Measurements from ENCODE around the gene LMX1B.
"Not testable (repeated sequence)": the region's sequence is repeated elsewhere in the genome, so short reads cannot be mapped to it uniquely, and the experiment has no call there.

Gene LMX1B

DNA sequence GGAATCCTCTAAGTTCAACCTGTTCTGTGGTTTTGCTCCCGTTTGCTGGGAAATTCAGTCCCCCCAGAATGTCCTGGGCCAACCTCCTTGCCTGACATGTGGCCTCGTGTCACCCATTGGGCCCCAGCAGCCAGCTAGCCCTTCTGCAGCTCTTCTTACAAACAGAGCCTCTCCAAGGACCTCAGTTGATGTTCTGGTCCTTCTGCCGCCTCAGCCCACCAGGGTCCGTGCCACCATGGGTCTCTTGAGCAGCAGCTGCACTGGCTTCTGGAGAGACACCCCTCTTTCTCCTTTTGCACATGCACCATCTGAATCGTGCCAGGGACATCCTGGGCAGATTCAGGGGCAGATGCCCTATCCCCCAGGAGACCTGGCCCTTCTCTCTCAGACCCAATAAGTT, 85.0 kb downstream of the LMX1B start:
- no peak for DNase-seq

DNA sequence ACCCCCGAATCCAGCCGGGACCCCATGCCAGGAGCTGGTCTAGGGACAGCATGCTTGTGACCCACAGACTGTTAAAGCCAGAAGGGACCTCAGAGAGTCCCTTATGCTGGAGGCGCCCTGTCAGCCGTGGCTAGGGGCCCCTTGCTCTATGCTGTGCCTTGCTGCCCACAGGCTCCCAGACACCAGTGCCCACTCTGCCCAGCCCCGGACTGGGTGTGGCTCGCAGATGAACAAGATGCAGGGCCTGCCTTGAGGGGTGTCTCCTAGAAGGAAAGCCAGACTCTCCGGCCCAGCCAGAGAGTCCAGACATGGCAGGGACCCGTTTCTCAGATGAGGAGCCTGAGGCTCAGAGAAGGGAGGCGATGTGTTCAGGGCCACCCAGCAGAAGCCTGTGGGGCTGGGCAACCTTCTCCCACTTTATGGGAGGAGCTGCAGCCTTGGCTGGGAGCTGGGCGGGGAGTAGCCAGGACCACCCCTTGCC, 85.7 kb downstream of the LMX1B start:
- no peak for DNase-seq

DNA sequence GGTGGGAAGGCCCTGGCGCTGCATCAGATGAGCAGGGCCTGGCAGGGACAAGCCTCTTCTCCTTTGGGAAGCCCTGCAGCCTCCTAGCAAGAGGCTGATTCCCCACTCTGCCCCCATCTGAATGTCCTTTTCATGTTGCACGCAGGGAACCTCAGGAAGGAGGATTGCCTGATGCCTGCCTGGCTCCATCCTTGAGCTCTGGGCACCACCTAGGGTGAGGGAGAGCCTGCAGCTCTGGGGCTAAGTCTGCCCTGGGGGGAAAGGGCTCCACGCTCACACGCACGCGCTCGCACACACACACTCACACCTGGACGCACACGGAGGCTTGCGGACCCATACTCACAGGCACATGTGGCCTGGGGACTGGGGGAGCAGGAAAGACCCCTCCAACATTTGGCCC, 86.6 kb downstream of the LMX1B start:
- DNase-seq = no peak

DNA sequence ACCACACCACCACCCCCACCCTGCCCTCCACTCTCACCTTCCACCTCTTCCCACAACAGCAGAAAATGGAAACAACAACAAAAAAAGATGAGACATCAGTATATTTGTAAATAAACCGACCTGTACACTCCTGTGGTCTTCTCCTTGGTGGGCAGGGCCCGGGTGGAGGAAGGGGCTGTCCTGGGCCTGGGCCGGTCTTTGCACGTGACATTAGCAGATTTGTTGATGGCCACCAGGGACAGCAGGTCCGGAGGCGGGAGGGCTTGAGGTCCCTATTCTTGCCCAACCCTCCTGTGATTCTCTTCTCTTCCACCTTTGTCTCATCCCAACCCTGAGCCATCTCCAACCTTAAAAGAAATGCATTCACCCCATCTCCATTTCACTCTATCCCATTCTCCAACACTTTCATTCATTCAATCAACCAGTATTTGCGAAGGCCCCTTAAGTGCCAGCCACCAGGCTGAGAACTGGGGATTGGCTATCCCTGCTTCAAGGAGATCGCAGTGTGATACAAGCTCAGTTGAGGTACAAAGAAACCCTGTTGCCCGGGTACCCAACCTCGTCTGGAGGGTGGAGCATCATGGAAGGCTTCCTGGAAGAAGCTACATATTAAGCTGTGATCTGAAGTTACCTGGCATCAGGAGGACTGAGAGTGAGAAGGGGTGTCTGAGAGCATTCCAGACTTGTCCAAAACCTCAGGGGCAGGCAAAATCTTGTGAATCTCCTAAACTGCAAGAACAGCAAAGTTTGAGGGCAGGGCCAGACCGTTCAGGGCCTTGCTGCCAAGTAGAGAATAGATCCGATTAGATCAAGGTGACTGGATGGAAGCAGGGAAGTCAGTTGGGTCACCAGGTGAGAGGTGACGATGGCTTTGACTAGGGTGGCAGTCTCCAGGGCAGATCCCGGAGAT, 87.4 kb downstream of the LMX1B start:
- no peak for DNase-seq

DNA sequence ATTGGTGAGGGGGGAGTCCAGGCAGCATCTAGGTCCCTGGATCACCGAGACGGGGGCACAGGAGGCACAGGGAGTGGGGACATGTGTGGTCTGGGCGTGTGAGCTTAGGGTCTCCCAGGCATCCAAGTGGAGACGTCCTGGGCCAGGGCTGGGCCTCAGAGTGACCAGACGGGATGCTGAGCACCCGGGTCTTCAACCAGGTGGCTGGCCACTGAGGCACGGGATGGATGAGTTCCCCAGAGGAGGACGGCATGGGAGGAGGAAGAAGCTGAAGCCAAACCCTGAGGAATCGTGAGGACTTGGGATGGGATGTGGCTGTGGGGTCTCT, 88.0 kb downstream of the LMX1B start:
- DNase-seq = no peak

DNA sequence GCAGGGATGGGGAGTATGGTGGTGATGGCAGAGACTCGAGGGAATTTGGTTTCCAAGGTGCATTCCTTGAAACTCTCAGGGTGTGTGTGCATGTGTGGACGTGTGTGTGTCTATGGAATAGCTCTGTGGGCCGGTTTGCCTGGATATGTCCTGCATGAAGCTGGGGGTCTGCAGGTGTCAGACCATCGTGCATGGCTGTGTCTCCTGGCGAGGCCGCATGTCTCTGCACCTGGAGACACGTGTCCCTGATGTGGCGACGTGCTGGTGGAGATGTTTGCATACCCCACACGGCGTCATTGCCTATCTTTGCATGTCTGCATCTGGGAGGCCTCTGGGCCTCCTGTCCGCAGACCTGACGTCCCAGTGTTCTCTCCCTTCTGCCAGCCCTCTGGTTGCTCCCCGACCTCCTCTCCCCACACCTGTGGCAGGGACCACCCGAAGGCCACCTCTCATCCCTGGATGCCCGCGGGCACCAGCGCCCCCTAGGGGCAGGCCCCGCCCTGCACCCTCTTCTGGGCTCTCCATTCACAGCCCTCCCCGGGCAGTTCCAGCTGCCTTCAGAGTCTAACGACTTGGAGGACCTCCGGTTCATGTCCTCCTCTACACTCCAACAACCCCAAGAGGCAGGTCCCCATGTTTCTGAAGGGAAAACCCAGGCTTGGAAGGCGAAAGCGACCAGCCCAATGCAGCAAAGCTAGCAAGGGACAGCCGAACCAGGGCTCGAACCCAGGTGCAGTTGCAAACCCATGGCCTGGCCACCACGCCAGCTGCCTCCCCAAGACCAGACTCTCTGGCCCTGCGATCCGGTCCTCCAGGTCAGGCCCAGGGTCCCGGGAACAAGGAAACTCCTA, 88.6 kb downstream of the LMX1B start:
- DNase-seq = no peak

DNA sequence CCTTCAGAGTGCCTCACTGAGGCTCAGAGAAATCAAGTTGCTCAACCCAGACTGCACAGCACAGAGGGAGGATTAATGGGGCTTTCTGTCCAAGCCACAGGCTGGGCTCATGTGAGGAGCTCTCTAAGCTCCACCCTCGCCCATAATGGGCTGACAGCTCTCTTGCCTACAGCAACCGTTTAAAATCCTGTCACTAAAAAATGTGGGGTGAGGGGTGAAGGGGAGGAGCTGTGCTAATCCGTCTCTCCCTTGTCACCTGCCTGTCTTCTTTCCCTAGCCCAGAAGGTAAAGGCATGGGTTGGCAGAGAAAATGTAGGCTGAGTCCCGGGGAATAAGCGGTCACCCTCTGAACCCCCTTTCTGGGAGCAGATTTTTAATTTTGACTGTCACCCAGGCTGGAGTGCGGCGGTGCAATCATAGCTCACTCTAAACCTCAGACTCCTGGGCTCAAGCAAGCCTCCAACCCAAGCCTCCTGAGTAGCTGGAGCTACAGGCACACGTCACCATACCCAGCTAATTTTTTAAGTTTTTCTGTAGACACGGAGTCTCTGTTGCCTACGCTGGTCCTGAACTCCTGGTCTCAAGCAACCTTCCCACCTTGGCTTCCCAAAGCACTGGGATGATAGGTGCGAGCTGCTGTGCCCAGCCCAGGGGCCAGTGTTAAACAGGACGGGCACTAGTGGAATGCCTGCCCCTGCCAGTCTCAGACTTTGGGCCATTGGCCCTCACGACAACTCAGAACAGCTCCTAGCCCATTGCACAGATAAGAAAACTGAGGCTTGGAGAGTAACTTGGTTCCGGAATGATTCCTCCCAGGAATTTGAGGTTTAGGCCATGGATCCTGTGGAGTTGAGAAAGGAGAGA, 89.5 kb downstream of the LMX1B start:
- DNase-seq = no peak

DNA sequence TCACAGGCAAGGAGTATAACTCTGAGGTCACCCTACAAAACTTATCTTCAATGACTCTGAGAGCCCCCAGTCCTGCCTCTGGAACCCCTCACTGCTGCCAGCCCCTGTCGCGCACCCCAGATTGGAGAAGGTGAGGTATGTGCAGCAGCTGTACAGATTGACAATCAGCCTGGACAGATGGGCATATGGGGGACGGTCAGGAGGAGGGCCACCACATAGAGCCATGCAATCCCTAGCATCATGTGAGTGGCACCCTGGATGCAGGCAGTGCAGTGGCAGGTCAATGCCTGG, 90.1 kb downstream of the LMX1B start:
- no peak for DNase-seq

DNA sequence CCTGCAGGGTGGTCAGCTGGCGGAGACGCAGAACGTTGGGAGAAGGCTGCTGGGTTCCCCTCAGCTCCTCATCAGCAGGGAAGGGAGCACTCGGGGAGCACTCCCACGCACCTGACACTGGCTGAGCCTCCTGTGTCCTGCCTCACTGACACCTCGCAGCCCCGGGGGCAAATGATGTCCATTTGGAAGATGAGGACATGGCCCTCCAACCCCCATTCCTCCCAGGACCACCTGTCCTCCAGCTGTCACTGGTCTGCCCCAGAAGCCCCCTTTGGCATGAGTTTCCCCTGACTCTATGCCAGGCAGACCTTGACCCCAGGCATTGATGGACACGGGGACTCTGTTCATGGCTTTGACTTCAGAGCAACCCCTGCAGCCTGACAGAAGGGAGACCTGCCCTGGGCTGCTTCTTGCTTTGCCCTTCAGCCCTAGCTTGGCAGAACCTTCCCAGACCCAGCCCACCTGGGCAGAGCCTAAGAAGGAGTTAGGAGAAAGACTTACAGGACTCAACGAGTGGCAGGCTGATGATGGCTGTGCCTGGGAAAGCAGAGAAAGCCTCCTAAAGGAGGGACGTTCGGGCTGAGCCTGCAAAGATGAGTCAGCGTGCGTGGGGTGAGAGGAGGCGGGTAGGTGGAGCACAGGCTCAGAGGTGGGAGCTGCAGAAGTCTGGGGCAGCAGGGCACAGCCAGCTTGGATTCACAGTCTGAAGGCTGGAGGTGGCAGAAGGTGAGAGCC, 90.6 kb downstream of the LMX1B start:
- DNase-seq = peak in 1 of 2 experiments; percentile 15

DNA sequence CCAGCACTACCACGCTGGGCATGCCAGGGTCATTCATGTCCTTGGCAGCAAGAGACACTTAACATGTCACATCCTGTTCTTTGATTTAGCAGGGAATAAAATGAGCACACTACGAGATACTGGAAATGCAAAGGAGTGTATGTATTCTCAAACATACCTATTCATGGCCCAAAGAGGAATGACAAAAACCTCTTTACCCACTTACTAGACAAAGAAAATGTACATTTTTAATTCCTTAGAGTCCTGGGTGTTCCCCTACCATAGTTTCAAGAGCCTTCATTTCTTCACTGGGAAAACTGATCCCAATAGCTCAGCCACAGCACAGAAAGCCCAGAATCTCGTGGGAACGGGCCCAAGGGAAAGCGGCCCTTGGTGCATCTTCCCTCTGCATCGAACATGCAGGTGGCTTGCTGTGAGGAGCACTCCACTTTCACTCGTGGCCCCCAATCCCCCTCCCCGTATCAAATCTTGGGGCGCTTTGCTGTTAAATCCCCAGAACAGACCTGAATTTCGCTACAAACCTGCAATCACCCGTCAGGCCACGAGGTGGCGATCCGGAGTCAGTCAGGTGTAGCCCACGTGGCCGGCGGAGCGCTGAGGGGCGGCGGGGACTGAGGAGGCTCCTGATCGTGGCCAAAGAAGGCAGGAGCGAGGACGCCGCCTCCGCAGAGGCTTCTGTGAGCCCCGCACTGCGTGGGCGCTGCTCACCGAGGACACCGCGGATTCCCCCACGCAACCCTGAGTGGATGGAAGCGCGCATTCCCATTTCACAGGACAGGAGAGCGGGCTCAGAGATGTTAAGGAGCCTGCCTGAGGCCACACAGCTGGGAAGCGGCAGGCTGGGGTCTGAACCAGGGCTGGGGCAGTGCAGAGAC, 91.4 kb downstream of the LMX1B start:
- peak; percentile 32 to 74 for DNase-seq

DNA sequence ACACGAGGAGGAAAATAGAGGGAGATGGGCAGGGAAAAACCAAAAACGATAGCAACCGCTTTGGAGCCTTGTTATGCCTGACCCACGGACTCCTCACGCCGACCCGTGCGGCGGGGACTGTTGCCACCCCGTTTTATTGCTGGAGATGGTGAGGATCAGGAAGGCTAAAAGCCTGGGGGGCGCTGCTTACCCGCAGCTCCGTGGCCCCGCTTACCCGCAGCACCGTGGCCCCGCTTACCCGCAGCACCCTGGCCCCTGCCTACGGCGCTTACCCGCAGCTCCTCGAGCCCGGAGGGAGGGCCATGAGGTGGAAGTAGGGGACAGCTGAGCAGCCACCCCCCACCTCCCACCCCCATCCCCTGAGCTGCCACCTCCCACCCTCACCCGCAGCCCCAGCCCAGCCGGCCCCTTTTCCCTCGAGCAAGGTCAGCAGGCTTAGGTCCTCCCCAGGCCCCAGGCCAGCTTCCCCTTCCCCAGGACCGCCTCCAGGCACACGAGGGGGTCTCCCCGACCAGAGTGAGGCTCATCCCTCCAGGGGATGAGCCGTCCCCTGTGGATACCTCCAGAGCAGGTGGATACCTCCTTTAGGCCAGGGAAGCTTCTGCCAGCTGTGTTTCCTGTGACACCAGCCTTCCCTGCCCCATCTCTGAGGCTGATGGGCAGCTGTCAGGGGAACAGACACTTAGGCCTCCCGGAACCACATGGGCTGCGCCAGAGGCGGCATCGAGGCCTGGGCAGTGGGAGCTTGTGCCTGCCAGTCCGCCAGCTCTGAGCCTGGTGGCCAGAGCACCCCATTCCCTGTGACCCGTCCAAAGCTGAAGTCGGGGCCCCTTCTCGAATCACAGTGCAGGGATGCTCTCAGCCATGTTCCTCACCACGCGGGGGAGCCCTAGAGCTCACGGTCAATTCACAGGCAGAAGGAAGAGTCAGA, 92.3 kb downstream of the LMX1B start:
- DNase-seq = peak in 1 of 2 experiments; percentile 26

DNA sequence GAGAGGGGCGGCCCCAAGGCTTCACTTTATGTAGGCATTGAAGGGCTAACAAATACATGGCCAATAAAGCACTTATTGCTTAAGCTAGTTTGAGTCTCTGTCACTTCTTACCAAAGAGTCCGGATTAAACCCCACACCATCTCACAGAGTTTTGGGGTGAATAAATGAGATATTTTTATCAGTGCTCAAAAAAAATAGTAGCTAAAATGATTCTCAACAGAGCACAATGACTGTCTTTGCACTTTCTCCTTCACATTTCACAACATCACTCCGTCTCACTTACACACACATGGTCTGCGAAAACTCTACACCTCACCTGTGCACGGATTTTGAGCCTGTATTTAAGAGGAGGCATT, 92.9 kb downstream of the LMX1B start:
- no peak for DNase-seq

DNA sequence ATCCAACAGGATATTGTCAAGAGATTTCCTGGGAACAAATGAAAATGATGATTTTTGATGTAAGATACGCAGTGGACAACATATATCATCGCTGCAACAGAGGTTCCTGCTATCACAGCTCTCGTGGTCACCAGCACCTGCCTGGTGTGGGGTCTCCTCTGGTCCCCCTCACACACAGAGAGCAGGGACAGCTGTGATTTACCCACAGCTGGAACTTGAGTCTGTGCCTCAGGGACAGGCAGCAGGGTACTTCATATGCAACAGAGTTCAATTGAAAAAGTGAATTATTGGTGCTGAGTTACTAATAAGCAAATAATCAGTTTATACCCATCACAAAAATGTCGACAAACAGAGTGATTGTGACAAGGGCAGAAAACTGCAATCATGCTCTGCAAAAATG, 93.4 kb downstream of the LMX1B start:
- no peak for DNase-seq

DNA sequence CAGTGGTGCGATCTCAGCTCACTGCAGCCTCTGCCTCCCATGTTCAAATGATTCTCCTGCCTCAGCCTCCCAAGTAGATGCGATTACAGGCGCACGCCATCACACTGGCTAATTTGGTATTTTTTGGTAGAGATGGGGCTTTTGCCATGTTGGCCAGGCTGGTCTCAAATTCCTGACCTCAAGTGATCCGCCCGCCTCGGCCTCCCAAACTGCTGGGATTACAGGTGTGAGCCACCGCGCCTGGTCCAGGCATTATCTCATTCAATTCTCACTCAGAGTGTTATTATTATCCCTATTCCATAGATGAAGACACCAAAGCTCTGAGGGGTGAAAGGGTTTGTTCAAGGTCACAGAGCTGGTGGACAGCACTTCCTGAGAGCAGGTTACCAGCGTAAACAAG, 94.0 kb downstream of the LMX1B start:
- DNase-seq = not testable (repeated sequence)

DNA sequence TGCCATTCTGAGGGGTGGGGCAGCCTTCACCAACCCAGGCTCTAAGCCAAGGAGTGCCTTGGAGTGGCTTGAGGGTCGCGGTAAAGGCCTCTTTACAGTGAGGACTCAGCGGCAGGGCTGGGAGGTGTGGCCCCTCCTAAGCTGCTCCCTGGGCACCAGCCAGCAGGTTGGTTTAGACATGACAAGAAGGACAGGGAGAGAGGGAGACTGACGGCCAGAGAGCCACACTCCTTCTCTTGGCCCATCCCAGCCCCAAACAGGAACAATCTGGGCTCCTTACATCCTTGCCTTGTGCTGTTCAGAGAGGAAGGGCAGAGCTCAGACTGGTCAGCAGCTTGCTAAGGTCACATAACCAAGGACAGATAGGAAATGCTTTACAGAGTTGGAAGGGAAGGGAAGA, 94.5 kb downstream of the LMX1B start:
- DNase-seq = no peak

DNA sequence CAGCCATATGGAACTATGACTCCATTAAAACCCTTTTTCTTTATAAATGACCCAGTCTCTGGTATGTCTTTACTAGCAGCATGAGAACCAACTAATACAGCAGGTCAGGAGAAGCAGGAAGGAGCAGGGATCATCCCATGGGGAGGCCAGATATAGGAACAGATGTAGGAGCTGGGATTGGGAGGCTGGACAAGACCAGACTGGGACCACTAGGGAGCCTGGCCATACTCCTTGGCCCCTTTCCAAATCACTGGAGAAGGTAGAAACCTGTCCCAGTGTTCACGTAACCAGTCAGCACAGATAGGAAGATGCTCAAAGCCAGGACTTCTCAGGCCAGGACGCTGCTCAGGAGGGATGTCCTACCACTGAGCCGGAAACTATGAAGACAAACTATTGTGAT, 95.5 kb downstream of the LMX1B start:
- DNase-seq = no peak

DNA sequence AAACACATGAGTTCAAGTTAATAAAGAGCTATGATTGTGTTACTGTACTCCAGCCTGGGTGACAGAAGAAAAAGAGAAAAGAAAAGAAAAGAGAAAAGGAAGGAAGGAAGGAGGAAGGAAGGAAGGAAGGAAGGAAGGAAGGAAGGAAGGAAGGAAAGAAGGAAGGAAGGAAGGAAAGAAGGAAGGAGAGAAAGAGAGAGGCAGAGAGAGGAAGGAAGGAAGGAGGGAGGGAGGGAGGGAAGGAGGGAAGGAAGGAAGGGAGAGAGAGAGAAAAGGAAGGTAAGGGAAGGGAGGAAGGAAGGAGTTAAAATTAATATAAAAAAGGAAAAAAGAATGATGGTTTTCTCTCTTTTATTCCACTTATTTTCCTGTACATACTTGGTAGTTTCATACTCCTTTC, 101.7 kb downstream of the LMX1B start:
- no peak for DNase-seq

DNA sequence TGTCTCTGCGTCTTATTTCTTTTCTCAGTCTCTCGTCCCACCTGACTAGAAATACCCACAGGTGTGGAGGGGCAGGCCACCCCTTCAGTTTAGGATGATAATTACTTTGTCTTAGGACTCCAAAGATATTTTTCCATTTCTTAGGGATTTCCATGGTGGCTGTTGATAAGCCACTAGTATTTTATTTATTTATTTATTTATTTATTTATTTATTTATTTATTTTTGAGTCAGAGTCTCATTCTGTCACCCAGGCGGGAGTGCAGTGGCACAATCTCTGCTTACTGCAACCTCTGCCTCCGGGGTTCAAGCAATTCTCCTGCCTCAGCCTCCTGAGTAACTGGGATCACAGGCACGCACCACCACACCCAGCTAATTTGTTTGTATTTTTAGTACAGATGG, 103.7 kb downstream of the LMX1B start:
- DNase-seq = not testable (repeated sequence)

DNA sequence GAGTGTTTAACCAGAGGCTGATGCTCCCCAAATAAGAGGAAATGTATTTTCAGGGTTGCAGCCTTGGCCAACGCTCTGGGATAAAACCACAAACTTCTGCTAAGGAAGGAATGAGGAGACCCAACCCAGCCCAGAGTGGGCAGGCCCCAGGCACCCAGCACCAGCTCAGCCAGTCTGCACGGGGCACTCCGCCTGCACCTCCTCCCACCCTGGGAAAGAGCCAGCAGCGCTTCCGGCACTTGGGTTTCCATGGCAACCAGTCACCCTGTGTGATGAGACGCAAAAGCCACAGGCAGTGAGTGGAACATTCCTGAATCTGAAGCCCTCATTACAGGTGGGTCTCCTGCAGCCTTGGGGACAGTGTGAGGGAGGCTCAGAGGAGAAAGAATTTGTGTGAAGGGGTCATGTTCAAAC, 105.9 kb downstream of the LMX1B start:
- DNase-seq = peak; percentile 8 to 12

DNA sequence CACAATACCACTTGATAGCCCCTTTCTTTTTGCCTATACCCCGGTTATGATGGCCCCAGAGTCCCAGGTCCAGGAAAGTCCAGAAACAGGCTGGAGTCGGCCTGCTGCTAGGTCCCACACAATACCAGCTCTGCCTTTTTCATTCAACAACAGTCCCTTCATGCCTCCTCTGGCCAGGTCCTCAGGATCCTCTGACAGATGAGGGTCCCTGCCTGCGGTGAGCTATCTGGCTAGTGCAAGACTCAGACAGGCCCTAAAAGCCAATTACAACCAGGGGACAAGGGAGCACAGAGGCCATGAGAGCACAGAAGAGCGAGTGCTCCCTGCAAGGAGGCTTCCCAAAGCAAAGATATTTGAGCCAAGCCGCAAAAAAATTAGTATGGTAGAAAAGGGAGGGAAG, 106.3 kb downstream of the LMX1B start:
- no peak for DNase-seq

Data from NCI-H526 (cell line).